RWPE1 (cell line): ENCODE results near the gene NRIP1.
"Not testable (repeated sequence)": the region's sequence is repeated elsewhere in the genome, so short reads cannot be mapped to it uniquely, and the experiment has no call there.

ENCODE experiments used
- CTCF ChIA-PET: fragments of 350-600 bp; sonication (Branson Sonifier 250); formaldehyde crosslinking; extraction: SDS; loops from one replicate; lab custom pipeline; 2021; lab: Yijun Ruan, JAX
- POLR2A ChIA-PET: fragments of 400-600 bp; formaldehyde crosslinking; extraction: SDS; loops from one replicate; lab custom pipeline; 2020; ENCODE audit warnings: antibody characterized with exemption; ENCODE audit not compliant: low non-redundant PET; lab: Yijun Ruan, JAX
- DNase-seq: peaks from one replicate; pipeline ENCODE4 v3.0.0; 2012; ENCODE audit warnings: low spot score
- H3K27ac ChIP-seq: fragments of 450-650 bp; 2 replicates; pipeline ENCODE4 v1.5.1; 2017
- CTCF ChIP-seq: fragments of 450-650 bp; conservative IDR thresholded peaks from 2 replicates; pipeline ENCODE4 v1.5.1; 2017; ENCODE audit warnings: low read depth, mild to moderate bottlenecking

NRIP1 gene

DNA sequence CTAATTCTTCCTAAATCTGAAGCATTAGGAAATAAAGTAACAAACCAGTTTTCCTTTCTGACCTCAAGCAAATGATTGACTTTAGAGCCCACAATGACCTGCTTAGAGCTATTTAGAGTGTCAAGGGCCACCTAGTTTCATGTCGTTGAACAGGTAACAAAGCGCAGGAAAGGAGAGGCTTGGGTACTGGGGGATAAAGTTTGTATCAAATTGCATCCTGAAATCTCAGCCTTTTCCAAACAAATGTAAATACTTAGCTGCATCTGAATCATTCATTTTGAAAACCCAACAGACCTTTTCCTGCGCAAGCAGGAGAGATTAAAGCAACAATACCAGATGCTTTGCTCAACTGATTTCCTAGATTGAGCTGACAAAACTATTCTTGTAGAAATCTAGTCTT lies 121.2 kb downstream of the NRIP1 start:
- no peak for TF ChIP-seq CTCF
- DNase-seq: no peak
- CTCF ChIA-PET: interaction anchor here (0.7 kb wide), 1 partner anchor 617 kb away, joined by 3 read pairs; no protein-coding TSS in a partner anchor
- POLR2A ChIA-PET: no interaction called here
- no peak overlapping the region for H3K27ac ChIP-seq

DNA sequence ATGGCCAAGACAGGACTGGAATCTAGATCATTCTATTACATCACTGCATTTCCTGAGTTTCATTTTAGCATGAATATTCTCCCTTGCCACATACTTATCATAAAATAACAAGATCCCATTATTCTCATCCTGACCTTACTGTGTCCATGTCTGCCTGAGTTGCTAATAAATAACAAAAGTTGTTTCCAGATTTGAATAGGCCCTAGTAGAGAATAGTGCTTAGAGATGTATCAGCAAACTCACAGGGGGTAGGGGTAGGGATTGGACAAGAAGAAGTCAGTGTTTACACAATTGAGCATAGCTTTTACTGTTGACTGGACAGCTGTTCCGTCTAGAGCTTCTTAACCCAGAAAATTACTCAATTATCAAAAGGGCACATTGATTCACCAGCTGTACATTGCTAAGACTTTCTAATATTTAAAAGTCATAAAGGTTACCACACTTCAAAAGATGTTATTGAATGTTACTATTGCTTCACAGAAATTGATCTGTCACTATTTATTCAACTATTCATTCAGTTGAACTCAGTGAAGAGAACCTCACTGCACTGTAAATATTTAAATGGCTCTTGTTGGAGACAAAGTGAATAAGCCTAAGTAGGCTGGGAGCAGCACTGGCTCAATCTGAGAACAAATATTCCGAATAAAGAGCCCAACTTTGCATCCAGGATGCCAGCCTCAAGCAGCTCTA lies 121.9 kb downstream of the NRIP1 start:
- POLR2A ChIA-PET: no interaction called here
- no peak for DNase-seq
- TF ChIP-seq CTCF: no peak
- H3K27ac ChIP-seq: no peak overlapping the region
- CTCF ChIA-PET: interaction anchor here (0.6 to 0.7 kb wide), 2 partner anchors 439 to 755 kb away, joined by 3 to 4 read pairs; no protein-coding TSS in a partner anchor

GRCh38 chr21:14927324-14927723 lies 137.5 kb downstream of the NRIP1 start:
- H3K27ac ChIP-seq, CTCF ChIA-PET, POLR2A ChIA-PET, DNase-seq: not testable (repeated sequence)

- ChIA-PET POLR2A (no interaction called here), CTCF (no interaction called here)
- no peak for TF ChIP-seq CTCF
- no peak for DNase-seq
- no peak overlapping the region for H3K27ac ChIP-seq
Measured at GRCh38 chr21:14926186-14926585, 138.6 kb downstream of the NRIP1 start.

- DNase-seq: no peak
- H3K27ac ChIP-seq: no peak overlapping the region
- no peak for TF ChIP-seq CTCF
- CTCF ChIA-PET: no interaction called here
- POLR2A ChIA-PET: no interaction called here
Measured at GRCh38 chr21:14923468-14923867, 141.3 kb downstream of the NRIP1 start.

GRCh38 chr21:14922980-14923379 lies 141.8 kb downstream of the NRIP1 start:
- POLR2A ChIA-PET: no interaction called here

More at GRCh38 chr21:14922980-14923379, 141.8 kb downstream of the NRIP1 start:
- no peak for DNase-seq
- no peak overlapping the region for H3K27ac ChIP-seq
- TF ChIP-seq CTCF: no peak
- CTCF ChIA-PET: no interaction called here
